HG03060 (cell line): ENCODE measurements around the gene NAT16.
"Not testable (repeated sequence)": the region's sequence is repeated elsewhere in the genome, so short reads cannot be mapped to it uniquely, and the experiment has no call there.

ENCODE experiments used
- ATAC-seq: cut with Tn5 transposase; IDR thresholded peaks from one replicate; pipeline ENCODE4 v1.9.1; 2021; ENCODE audit warnings: low read depth, moderate number of reproducible peaks; ENCODE audit not compliant: unreplicated experiment

NAT16 gene

GRCh38 chr7:101132626-101133600 lies 47.2 kb downstream of the NAT16 start:
- ATAC-seq, result not testable (repeated sequence)

GRCh38 chr7:101129603-101130117 lies 50.4 kb downstream of the NAT16 start:
- no peak for ATAC-seq

- no peak for ATAC-seq
Measured at GRCh38 chr7:101128040-101128834, 51.9 kb downstream of the NAT16 start.

- ATAC-seq, result no peak
Measured at GRCh38 chr7:101127460-101128039, 52.5 kb downstream of the NAT16 start.

- ATAC-seq, result no peak
Measured at GRCh38 chr7:101126651-101127459, 53.2 kb downstream of the NAT16 start, which contains the start of gene SERPINE1. SERPINE1 (plus strand) TSS chr7:101127104; CDS start chr7:101128394, 1,290 bp downstream.

- ATAC-seq, result no peak
Measured at GRCh38 chr7:101125989-101126650, 54.0 kb downstream of the NAT16 start.

- no peak for ATAC-seq
Measured at GRCh38 chr7:101124376-101125056, 55.6 kb downstream of the NAT16 start.

GRCh38 chr7:101123703-101124068 lies 56.4 kb downstream of the NAT16 start:
- no peak for ATAC-seq

GRCh38 chr7:101122933-101123702 lies 57.0 kb downstream of the NAT16 start:
- no peak for ATAC-seq

- no peak for ATAC-seq
Measured at GRCh38 chr7:101121991-101122932, 57.8 kb downstream of the NAT16 start.

- not testable (repeated sequence) for ATAC-seq
Measured at GRCh38 chr7:101121631-101121990, 58.5 kb downstream of the NAT16 start.
